ENCODE results near the gene CECR2.

- TF ChIP-seq CTCF (IDR thresholded peaks at IDR 0.05; ENCODE audit: poor library complexity, severe bottlenecking) = no peak
- TF ChIP-seq REST (IDR thresholded peaks at IDR 0.05; ENCODE audit: borderline replicate concordance) = no peak
Measured at GRCh38 chr22:17380359-17381087, 11.3 kb downstream of the CECR2 start.
